DOHH2 (cell line): ENCODE data around the gene PGM5.

Experiments
- H3F3A ChIP-seq: fragments of 200-600 bp; sonication (generic), shearing (Covaris generic); 2 replicates; pipeline ENCODE4 v1.6.0; 2016; ENCODE audit warnings: antibody characterized with exemption, mild to moderate bottlenecking; ENCODE audit not compliant: control insufficient read depth, insufficient read depth
- H3K27ac ChIP-seq: fragments of 200-600 bp; sonication (generic); 2 replicates; pipeline ENCODE4 v1.5.1; 2014; ENCODE audit warnings: low read depth, mild to moderate bottlenecking, low read length, moderate library complexity
- H3K27me3 ChIP-seq: fragments of 200-600 bp; sonication (generic); 2 replicates; pipeline ENCODE4 v1.6.1; 2014; ENCODE audit warnings: mild to moderate bottlenecking, low read length, mixed read lengths; ENCODE audit not compliant: control insufficient read depth
- H3K36me3 ChIP-seq: fragments of 200-600 bp; sonication (generic); 2 replicates; pipeline ENCODE4 v1.6.1; 2014; ENCODE audit warnings: mild to moderate bottlenecking, low read length, moderate library complexity, mixed read lengths; ENCODE audit not compliant: control insufficient read depth
- H3K4me1 ChIP-seq: fragments of 200-600 bp; sonication (generic); 2 replicates; pipeline ENCODE4 v1.6.1; 2014; ENCODE audit warnings: mild to moderate bottlenecking, low read length, mixed read lengths; ENCODE audit not compliant: control insufficient read depth
- H3K4me2 ChIP-seq: fragments of 200-600 bp; sonication (generic); 2 replicates; pipeline ENCODE4 v1.6.0; 2014; ENCODE audit warnings: mild to moderate bottlenecking, low read length, moderate library complexity
- H3K4me3 ChIP-seq: fragments of 200-600 bp; sonication (generic); 2 replicates; pipeline ENCODE4 v1.5.1; 2014; ENCODE audit warnings: mild to moderate bottlenecking, low read length, mixed read lengths
- H3K79me2 ChIP-seq: fragments of 200-600 bp; sonication (generic); 2 replicates; pipeline ENCODE4 v1.6.1; 2014; ENCODE audit warnings: mild to moderate bottlenecking, low read length, mixed read lengths; ENCODE audit not compliant: control insufficient read depth
- H3K9me2 ChIP-seq: fragments of 200-600 bp; sonication (generic); replicated peaks from 2 replicates; pipeline ENCODE4 v1.6.1; 2014; ENCODE audit warnings: mild to moderate bottlenecking, low read length, mixed read lengths; ENCODE audit not compliant: control insufficient read depth
- H3K9me3 ChIP-seq: fragments of 200-600 bp; sonication (generic); 2 replicates; pipeline ENCODE4 v1.6.1; 2014; ENCODE audit warnings: antibody characterized with exemption, low read length, mixed read lengths; ENCODE audit not compliant: control insufficient read depth, insufficient read depth
- H4K20me1 ChIP-seq: fragments of 200-600 bp; sonication (generic); 2 replicates; pipeline ENCODE4 v1.6.0; 2014; ENCODE audit warnings: low read depth, mild to moderate bottlenecking, antibody characterized with exemption, low read length, moderate library complexity; ENCODE audit not compliant: control insufficient read depth, insufficient read depth
- CTCF ChIP-seq: fragments of 200-600 bp; sonication (generic); IDR thresholded peaks from one replicate; pipeline ENCODE4 v1.5.1; 2014; ENCODE audit warnings: antibody characterized with exemption, mild to moderate bottlenecking, low read depth, low read length; ENCODE audit not compliant: poor library complexity, severe bottlenecking
- EZH2phosphoT487 ChIP-seq: fragments of 200-600 bp; sonication (generic); IDR thresholded peaks from 2 replicates; pipeline ENCODE4 v1.6.1; 2017; ENCODE audit warnings: borderline replicate concordance, mild to moderate bottlenecking, antibody characterized with exemption, low read length, moderate library complexity, mixed read lengths

PGM5 gene

GRCh38 chr9:68428481-68428880 is 72.1 kb downstream of the PGM5 start:
- H4K20me1 ChIP-seq = no peaks in the 10 kb centered on the region
- H3K4me2 ChIP-seq = no peak overlapping the region
- no peaks in the 10 kb centered on the region for H3F3A ChIP-seq
- no peaks in the 10 kb centered on the region for H3K27me3 ChIP-seq
- no peaks in the 10 kb centered on the region for H3K4me1 ChIP-seq
- H3K27ac ChIP-seq = no peak overlapping the region
- H3K9me2 ChIP-seq = no peaks in the 10 kb centered on the region
- no peaks in the 10 kb centered on the region for H3K36me3 ChIP-seq
- H3K4me3 ChIP-seq = no peak overlapping the region
- TF ChIP-seq CTCF = no peak
- no peak for TF ChIP-seq EZH2phosphoT487
- no peaks in the 10 kb centered on the region for H3K79me2 ChIP-seq
- H3K9me3 ChIP-seq = no peaks in the 10 kb centered on the region

GRCh38 chr9:68429631-68430030 is 73.2 kb downstream of the PGM5 start:
- Histone ChIP-seq H3K4me2 (no peak overlapping the region), H3K4me3 (no peak overlapping the region), H3K27ac (no peak overlapping the region), H3F3A (no peaks in the 10 kb centered on the region), H3K79me2 (no peaks in the 10 kb centered on the region), H3K4me1 (no peaks in the 10 kb centered on the region), H3K27me3 (no peaks in the 10 kb centered on the region), H3K36me3 (no peaks in the 10 kb centered on the region), H4K20me1 (no peaks in the 10 kb centered on the region), H3K9me3 (no peaks in the 10 kb centered on the region), H3K9me2 (no peaks in the 10 kb centered on the region)
- TF ChIP-seq CTCF (no peak), EZH2phosphoT487 (no peak)

- no peaks in the 10 kb centered on the region for H3F3A ChIP-seq
- no peaks in the 10 kb centered on the region for H3K4me1 ChIP-seq
- no peaks in the 10 kb centered on the region for H3K9me2 ChIP-seq
- H3K27ac ChIP-seq = no peak overlapping the region
- H4K20me1 ChIP-seq = no peaks in the 10 kb centered on the region
- no peaks in the 10 kb centered on the region for H3K79me2 ChIP-seq
- H3K36me3 ChIP-seq = no peaks in the 10 kb centered on the region
- H3K4me2 ChIP-seq = no peak overlapping the region
- H3K9me3 ChIP-seq = no peaks in the 10 kb centered on the region
- no peak overlapping the region for H3K4me3 ChIP-seq
- TF ChIP-seq CTCF (no peak), EZH2phosphoT487 (no peak)
- H3K27me3 ChIP-seq = no peaks in the 10 kb centered on the region
Measured at GRCh38 chr9:68431307-68431706, 74.9 kb downstream of the PGM5 start.
